MV-4-11 (cell line): ENCODE results near the gene TSC22D2.

Source experiments
- DNase-seq: peaks from one replicate; lab custom pipeline; 2025; lab: John Stamatoyannopoulos, UW

The TSC22D2 gene

GRCh38 chr3:150408221-150409124, at the start of gene TSC22D2:
TSS of gene TSC22D2 (plus strand) at chr3:150408298. CDS start at chr3:150409351, 1,053 bp downstream.
- peak; percentile 85 for DNase-seq

- DNase-seq, result no peak
Observed at GRCh38 chr3:150359381-150359780, 48.7 kb upstream of the TSC22D2 start.

- DNase-seq, result no peak
Observed at GRCh38 chr3:150360966-150361365, 47.1 kb upstream of the TSC22D2 start.

- DNase-seq, result no peak
Observed at GRCh38 chr3:150362515-150363302, 45.4 kb upstream of the TSC22D2 start.

GRCh38 chr3:150363420-150363819, 44.7 kb upstream of the TSC22D2 start:
- no peak for DNase-seq

GRCh38 chr3:150365132-150365604, 42.9 kb upstream of the TSC22D2 start:
- peak; percentile 70 for DNase-seq

- DNase-seq, result peak; percentile 18
Observed at GRCh38 chr3:150367757-150368156, 40.3 kb upstream of the TSC22D2 start.

GRCh38 chr3:150370122-150370602, 37.9 kb upstream of the TSC22D2 start:
- no peak for DNase-seq

GRCh38 chr3:150370999-150371398, 37.1 kb upstream of the TSC22D2 start:
- DNase-seq, result no peak

GRCh38 chr3:150371741-150372254, 36.3 kb upstream of the TSC22D2 start:
- DNase-seq, result peak; percentile 57

- DNase-seq, result no peak
Observed at GRCh38 chr3:150372320-150372719, 35.8 kb upstream of the TSC22D2 start.

- DNase-seq, result no peak
Observed at GRCh38 chr3:150372722-150373121, 35.4 kb upstream of the TSC22D2 start.

GRCh38 chr3:150373234-150373875, 34.7 kb upstream of the TSC22D2 start:
- DNase-seq, result no peak

- no peak for DNase-seq
Observed at GRCh38 chr3:150374975-150375374, 33.1 kb upstream of the TSC22D2 start.

- peak; percentile 53 for DNase-seq
Observed at GRCh38 chr3:150376001-150376848, 31.9 kb upstream of the TSC22D2 start.

GRCh38 chr3:150377601-150378300, 30.3 kb upstream of the TSC22D2 start:
- DNase-seq, result no peak

- DNase-seq, result no peak
Observed at GRCh38 chr3:150378301-150378748, 29.8 kb upstream of the TSC22D2 start.

- DNase-seq, result no peak
Observed at GRCh38 chr3:150379469-150379868, 28.6 kb upstream of the TSC22D2 start.

GRCh38 chr3:150384296-150385212, 23.5 kb upstream of the TSC22D2 start:
- DNase-seq, result peak; percentile 80
